ENCODE results near the gene EFNA2. TPM values are rescaled to one million over a fixed set of nuclear protein-coding genes. Genes with fewer than 3 reads are reported as not detected.
A peak's percentile ranks its signal among the peaks of the same experiment; 100 is the strongest.

EFNA2 gene
- total RNA-seq, 2 experiments from 2014 or later, result not detected

GRCh38 chr19:1284293-1284978, 1.2 kb upstream of the EFNA2 start:
- H3K4me3 ChIP-seq (ENCODE audit: low read length), result no peak overlapping the region
- no peak overlapping the region for H3K27ac ChIP-seq (ENCODE audit: low read depth in 1 of 2, low read length in 2 of 2)
- peaks cover 34 to 49% of the 10 kb centered on the region in 2 experiments for H3K27me3 ChIP-seq (ENCODE audit: control insufficient read depth in 1 of 2, insufficient read depth in 2 of 2, low read length in 2 of 2)
- DNase-seq (no peak), ATAC-seq (ENCODE audit: poor library complexity) (no peak)
- no peak overlapping the region for H3K27ac Mint-ChIP-seq
- peaks cover 15% of the 10 kb centered on the region for H3K4me1 Mint-ChIP-seq (ENCODE audit: low read depth)
- H3K4me3 Mint-ChIP-seq, result peak overlapping the region; percentile 8
- peaks cover 9% of the 10 kb centered on the region for H3K36me3 Mint-ChIP-seq (ENCODE audit: low read depth)
- peaks cover 0 to 34% of the 10 kb centered on the region in 2 experiments for H3K9me3 ChIP-seq (ENCODE audit: control insufficient read depth in 1 of 2, insufficient read depth in 1 of 2, low read length in 2 of 2)
- CTCF ChIA-PET, result interaction anchor here (0.9 kb wide), 1 partner anchor 40 kb away, joined by 3 read pairs; no protein-coding TSS in a partner anchor
- H3K36me3 ChIP-seq (ENCODE audit: insufficient read depth, low read length), result peaks cover 7% of the 10 kb centered on the region
- H3K27me3 Mint-ChIP-seq, result peaks cover 26% of the 10 kb centered on the region
- H3K9me3 Mint-ChIP-seq, result no peaks in the 10 kb centered on the region
- intact Hi-C loops (cut with DNase I, micrococcal nuclease), result no loop called here
- POLR2A ChIA-PET, result interaction anchor here (1.5 to 2.0 kb wide), 2 partner anchors 9 to 15 kb away, joined by 7 read pairs; partner anchors contain the start of genes CIRBP and FAM174C
- H3K4me1 ChIP-seq (ENCODE audit: insufficient read depth, low read length), result peaks cover 22% of the 10 kb centered on the region
- no peak for TF ChIP-seq CTCF (IDR thresholded peaks at IDR 0.05)

GRCh38 chr19:1284979-1285736, 515 bp upstream of the EFNA2 start:
- H3K27ac ChIP-seq (ENCODE audit: low read depth in 1 of 2, low read length in 2 of 2), result no peak overlapping the region
- peaks cover 3% of the 10 kb centered on the region for H3K36me3 ChIP-seq (ENCODE audit: insufficient read depth, low read length)
- H3K27me3 ChIP-seq (ENCODE audit: control insufficient read depth in 1 of 2, insufficient read depth in 2 of 2, low read length in 2 of 2), result peaks cover 37 to 50% of the 10 kb centered on the region in 2 experiments
- ChIA-PET POLR2A (no interaction called here), CTCF (interaction anchor here (0.9 kb wide), 1 partner anchor 41 kb away, joined by 3 read pairs; no protein-coding TSS in a partner anchor)
- H3K27me3 Mint-ChIP-seq, result peaks cover 26% of the 10 kb centered on the region
- peaks cover 15% of the 10 kb centered on the region for H3K4me1 ChIP-seq (ENCODE audit: insufficient read depth, low read length)
- H3K36me3 Mint-ChIP-seq (ENCODE audit: low read depth), result peaks cover 3% of the 10 kb centered on the region
- no peak for TF ChIP-seq CTCF (IDR thresholded peaks at IDR 0.05)
- H3K9me3 ChIP-seq (ENCODE audit: control insufficient read depth in 1 of 2, insufficient read depth in 1 of 2, low read length in 2 of 2), result peaks cover 0 to 38% of the 10 kb centered on the region in 2 experiments
- no peak for ATAC-seq (ENCODE audit: poor library complexity)
- H3K27ac Mint-ChIP-seq, result no peak overlapping the region
- no peaks in the 10 kb centered on the region for H3K9me3 Mint-ChIP-seq
- H3K4me1 Mint-ChIP-seq (ENCODE audit: low read depth), result peaks cover 8% of the 10 kb centered on the region
- H3K4me3 ChIP-seq (ENCODE audit: low read length), result no peak overlapping the region
- peak overlapping the region; percentile 8 for H3K4me3 Mint-ChIP-seq
- intact Hi-C loops (cut with DNase I, micrococcal nuclease), result no loop called here
- peak in 1 of 14 experiments; percentile 4 for DNase-seq

- H3K9me3 ChIP-seq (ENCODE audit: control insufficient read depth in 1 of 2, insufficient read depth in 1 of 2, low read length in 2 of 2), result peaks cover 0 to 48% of the 10 kb centered on the region in 2 experiments
- no peak for TF ChIP-seq CTCF (IDR thresholded peaks at IDR 0.05)
- no peak overlapping the region for H3K4me3 ChIP-seq (ENCODE audit: low read length)
- no peak overlapping the region for H3K27ac ChIP-seq (ENCODE audit: low read depth in 1 of 2, low read length in 2 of 2)
- no peak overlapping the region for H3K4me3 Mint-ChIP-seq
- peaks cover 48 to 57% of the 10 kb centered on the region in 2 experiments for H3K27me3 ChIP-seq (ENCODE audit: control insufficient read depth in 1 of 2, insufficient read depth in 2 of 2, low read length in 2 of 2)
- ChIA-PET CTCF (no interaction called here), POLR2A (no interaction called here)
- intact Hi-C loops (cut with DNase I, micrococcal nuclease), result no loop called here
- peaks cover 4% of the 10 kb centered on the region for H3K4me1 Mint-ChIP-seq (ENCODE audit: low read depth)
- H3K36me3 Mint-ChIP-seq (ENCODE audit: low read depth), result no peaks in the 10 kb centered on the region
- DNase-seq (no peak), ATAC-seq (ENCODE audit: poor library complexity) (no peak)
- peaks cover 26% of the 10 kb centered on the region for H3K27me3 Mint-ChIP-seq
- H3K36me3 ChIP-seq (ENCODE audit: insufficient read depth, low read length), result no peaks in the 10 kb centered on the region
- H3K27ac Mint-ChIP-seq, result no peak overlapping the region
- H3K9me3 Mint-ChIP-seq, result no peaks in the 10 kb centered on the region
- H3K4me1 ChIP-seq (ENCODE audit: insufficient read depth, low read length), result peaks cover 14% of the 10 kb centered on the region
Measured at GRCh38 chr19:1286487-1287353, 1.0 kb downstream of the EFNA2 start.
